SK-MEL-5 (cell line): ENCODE results near the gene VPS35. TPM values are rescaled to one million over a fixed set of nuclear protein-coding genes. Genes with fewer than 3 reads are reported as not detected.
A peak's percentile ranks its signal among the peaks of the same experiment; 100 is the strongest.
"Not testable (repeated sequence)": the region's sequence is repeated elsewhere in the genome, so short reads cannot be mapped to it uniquely, and the experiment has no call there.

Experiments
- DNase-seq: peaks from one replicate; pipeline ENCODE4 v3.0.0-alpha.2; 2016; ENCODE audit warnings: low read depth, low spot score
- in situ Hi-C: cut with HindIII; loops from 2 replicates; pipeline ENCODE4 v1.10.0; 2016; ENCODE audit warnings: low sequenced_read_pairs, high pct_unique_total_duplicates, low pct_unique_long_range_greater_than_20kb
- total RNA-seq: library from RNA; depleted of rRNA; stranded (reverse); fragments of >200 nt; shearing (Covaris generic); gene quantifications from 2 replicates; pipeline ENCODE4 v1.2.3, GENCODE V29; 2014; rRNA removed

VPS35 gene
- total RNA-seq, 1 experiment from 2014 or later, result 162 TPM

- DNase-seq, in situ Hi-C loops: not testable (repeated sequence)
Measured at GRCh38 chr16:46626681-46627080, 62.3 kb downstream of the VPS35 start.

DNA sequence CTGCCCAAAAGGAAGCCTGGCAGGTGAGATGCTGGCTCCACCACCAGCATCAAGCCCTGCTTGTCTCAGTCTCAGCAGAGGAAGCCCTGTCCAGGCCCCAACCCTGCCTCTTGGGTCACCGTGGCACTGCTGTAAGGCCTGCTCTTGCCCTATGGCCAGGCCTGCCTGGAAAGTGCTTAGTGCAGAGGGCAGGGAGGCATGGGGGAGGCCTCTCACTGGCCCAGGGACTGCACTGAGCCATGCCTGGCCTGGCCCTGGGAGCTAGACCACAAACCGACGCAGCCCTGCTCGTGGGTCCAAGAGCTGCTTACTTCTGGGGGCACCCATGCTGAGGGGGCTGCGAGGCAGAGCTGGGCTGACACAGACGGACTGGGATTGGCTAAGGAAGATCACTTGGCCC is 64.1 kb downstream of the VPS35 start:
- DNase-seq, in situ Hi-C loops: not testable (repeated sequence)

DNA sequence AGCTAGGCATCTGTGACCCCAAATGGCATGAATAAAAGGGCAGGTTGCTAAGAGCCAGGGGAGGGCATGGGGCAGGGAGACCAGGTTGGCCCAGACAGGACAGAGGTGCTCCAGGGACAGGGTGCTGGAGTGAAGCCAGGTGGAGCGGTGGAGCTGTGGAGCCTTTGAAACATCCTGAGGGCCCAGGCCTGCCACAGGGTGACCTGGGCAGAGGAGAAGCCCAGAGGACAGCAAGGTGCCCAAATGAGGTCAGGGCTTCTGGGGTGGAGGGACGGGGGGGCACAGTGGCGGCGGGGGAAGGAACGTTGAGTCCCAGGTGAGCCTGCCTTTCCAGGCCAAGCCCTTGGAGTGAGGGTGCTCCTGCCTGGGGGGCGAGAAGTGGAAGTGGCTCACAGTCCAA is 65.3 kb downstream of the VPS35 start:
- DNase-seq, in situ Hi-C loops: not testable (repeated sequence)

DNA sequence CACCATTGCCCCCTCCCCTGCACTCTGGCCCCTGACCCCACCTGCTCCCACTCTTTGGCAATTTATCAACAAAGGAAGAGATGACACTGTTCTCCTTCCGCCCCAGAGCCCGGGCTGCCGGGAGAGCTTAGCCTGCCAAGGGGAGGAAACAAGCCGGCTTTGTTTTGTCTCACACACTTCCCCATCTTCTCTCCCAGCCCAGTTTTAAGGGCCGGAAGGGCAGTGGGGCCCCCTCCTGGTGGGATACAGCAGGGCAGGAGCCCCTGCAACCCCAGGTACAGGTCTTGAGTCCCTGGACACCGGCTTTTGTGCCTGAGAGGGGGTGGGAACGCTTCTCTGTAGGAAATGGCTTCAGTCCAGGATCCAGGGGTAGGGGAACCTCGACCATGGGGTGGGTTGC is 65.7 kb downstream of the VPS35 start:
- in situ Hi-C loops, DNase-seq: not testable (repeated sequence)

DNA sequence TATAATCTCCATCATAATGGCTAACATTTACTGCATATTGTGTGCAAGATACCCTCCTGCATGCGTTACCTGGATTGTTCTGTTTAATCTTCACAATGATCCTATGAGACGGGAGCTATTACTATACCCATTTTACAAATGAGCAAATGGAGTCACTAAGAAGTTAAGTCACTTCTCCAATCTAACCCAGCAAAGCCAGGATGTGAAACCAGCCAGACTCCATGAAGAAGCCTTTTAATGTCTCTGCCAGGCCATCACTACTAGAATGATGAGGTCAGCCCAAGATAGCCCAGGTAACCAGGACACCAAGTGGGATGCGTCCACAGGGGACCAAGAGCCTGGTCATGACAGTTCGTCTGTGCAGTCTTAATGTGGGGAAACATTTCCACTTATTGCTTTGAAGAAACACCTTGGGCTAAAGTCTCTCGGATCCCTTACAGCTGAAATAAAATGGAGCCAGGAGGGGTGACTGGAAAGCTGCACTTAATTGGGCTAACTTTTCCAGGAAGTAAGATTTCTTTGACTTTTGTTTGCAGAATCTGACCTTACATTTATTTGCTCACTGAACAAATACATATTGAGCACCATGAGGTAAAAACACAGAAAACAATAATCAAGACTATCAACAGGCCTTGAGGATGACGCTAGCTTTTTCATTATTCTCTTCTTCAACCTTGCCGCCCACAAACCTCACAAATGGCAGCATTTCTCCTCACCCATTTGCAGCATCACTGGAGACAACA is 66.9 kb downstream of the VPS35 start:
- in situ Hi-C loops, result no loop called here
- no peak for DNase-seq

- peak; percentile 89 for DNase-seq
- in situ Hi-C loops, result no loop called here
Measured at GRCh38 chr16:46621006-46621933, 67.7 kb downstream of the VPS35 start, which contains the start of gene SHCBP1. Gene SHCBP1, minus strand, starts transcription at chr16:46621379. Its CDS starts 20 bp downstream, at chr16:46621359.

DNA sequence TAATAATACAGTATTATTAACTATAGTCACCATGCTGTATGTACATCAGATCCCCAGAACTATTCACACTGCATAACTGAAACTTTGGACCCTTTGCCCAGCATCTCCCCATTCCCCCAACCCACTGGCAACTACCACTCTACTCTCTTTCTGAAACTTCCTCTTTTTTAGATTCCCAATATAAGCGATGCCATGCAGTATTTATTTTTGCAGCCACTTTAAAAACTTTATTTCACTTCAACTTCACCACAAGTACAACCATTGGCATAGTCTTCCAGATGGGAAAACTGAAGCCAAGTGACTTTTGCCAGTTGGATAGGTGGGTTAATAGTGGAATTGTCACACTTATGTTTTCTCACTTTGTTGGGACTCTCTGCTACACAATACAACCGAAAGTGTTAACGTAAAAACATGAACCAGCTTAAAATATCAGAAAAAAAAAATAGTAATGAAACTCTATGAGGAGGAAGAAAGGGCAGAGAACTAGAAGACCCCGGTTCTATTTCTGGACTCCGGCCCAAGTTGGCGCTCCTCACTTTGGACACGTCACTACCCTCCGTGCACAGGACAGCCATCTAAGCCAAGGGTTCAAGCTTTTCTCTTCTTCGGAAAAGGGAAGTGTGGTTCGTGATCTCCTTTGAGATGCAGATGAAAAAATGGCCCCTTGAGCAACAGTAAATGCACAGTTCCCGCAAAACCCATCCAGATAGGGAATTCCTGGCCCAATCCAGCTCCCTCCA is 68.5 kb downstream of the VPS35 start:
- peak; percentile 9 for DNase-seq
- in situ Hi-C loops, result no loop called here

- no peak for DNase-seq
- in situ Hi-C loops, result no loop called here
Measured at GRCh38 chr16:46618516-46618915, 70.5 kb downstream of the VPS35 start.

- in situ Hi-C loops, result no loop called here
- DNase-seq, result no peak
Measured at GRCh38 chr16:46614006-46614405, 75.0 kb downstream of the VPS35 start.

DNA sequence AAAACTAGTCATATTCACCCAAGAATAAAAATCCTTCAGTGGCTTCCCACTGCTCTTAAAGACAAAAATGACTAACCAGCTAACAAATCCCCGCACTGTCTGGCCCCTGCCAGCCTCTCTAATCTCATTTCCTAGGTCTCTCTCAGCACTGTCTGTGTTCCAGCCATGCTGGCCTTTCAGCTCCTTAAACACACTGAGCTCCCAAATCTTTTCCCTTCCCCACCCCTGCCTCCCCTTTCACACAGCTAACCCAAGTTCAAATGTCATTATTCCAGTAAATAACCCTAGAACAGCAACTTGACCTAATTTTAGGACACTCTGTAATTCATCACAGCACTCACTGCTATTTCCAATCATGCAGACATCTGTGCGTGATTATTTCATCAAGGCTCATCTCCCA is 75.6 kb downstream of the VPS35 start:
- no peak for DNase-seq
- in situ Hi-C loops, result no loop called here

GRCh38 chr16:46612121-46612520 is 76.9 kb downstream of the VPS35 start:
- DNase-seq, result no peak
- in situ Hi-C loops, result no loop called here

DNA sequence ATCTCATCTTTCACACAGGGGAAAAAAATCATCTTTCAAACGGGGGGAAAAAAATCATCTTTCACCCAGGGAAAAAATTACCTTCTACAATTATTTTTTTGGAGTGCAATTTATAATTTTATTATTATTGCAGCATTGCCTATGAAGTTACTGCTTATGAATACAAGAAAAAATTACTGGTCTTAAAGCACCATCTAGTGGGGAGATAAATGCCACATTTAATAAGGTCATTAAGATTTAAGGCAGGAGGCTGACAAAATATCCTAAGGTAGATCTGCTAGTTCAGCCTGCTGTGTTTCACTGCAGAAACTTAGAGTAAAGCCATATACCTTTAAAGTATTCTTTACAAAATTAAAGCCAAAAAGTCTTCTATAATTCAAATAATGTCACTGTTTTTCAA is 81.4 kb downstream of the VPS35 start:
- peak; percentile 63 for DNase-seq
- in situ Hi-C loops, result no loop called here

DNA sequence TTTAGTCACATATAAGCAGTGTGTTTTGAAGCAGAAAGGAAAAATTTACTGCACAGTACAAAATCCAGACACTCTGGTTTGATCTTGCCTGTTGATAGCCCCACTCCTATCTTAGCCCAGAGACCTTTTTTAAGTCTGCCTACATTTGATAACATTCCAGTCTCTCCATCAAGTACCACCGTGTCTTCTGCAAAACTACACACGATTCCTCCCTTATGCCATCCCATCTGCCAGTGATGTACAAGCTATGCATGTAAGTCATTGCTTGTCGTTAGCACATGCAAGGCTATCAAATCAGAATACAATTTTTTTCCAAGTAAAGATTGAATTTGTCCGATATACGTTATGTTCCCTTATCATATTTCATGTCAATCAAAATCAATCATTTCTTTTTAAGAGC is 82.7 kb downstream of the VPS35 start:
- in situ Hi-C loops, result no loop called here
- no peak for DNase-seq

Other genes with a start within 250 kb of the VPS35 start
- gene SHCBP1, start 67.8 kb downstream of the VPS35 start, total RNA-seq, result 19.5 and 19.6 TPM in 2 replicates
- gene ORC6, start 481 bp upstream of the VPS35 start, total RNA-seq, result 24.4 and 26.2 TPM in 2 replicates
- 0.67 and 1.1 TPM in 2 replicates for gene MYLK3, start 59.2 kb upstream of the VPS35 start, total RNA-seq
- gene C16orf87, start 142.0 kb upstream of the VPS35 start, total RNA-seq, result 6.3 and 6.8 TPM in 2 replicates
- 10.1 and 10.8 TPM in 2 replicates for gene GPT2, start 195.2 kb upstream of the VPS35 start, total RNA-seq